Adrenal gland (tissue), 5 donors: Measurements from ENCODE around the gene TMEM63C.

Source experiments
- CTCF ChIP-seq, 6 experiments: fragments of 450-650 bp in 4 of 6; fragments of 200-600 bp in 2 of 6; sonication (generic) in 1 of 6; IDR thresholded peaks; 1 replicate in 5 of 6; 2 replicates in 1 of 6; pipeline versions ENCODE4 v1.5.1 to v1.8.0; 2016 to 2021; ENCODE audit warnings: antibody characterized with exemption in 6 of 6, mild to moderate bottlenecking in 2 of 6, moderate library complexity in 1 of 6
- POLR2A ChIP-seq, 2 donors: fragments of 450-650 bp; IDR thresholded peaks; one replicate each; pipeline ENCODE4 v1.6.1; 2017; ENCODE audit warnings: antibody characterized with exemption in 2 of 2, mild to moderate bottlenecking in 2 of 2, moderate library complexity in 1 of 2
- donor health status: DM: no; HTN: no; CAD: no.

- TF ChIP-seq CTCF (IDR thresholded peaks at IDR 0.05) (no peak), POLR2A (IDR thresholded peaks at IDR 0.05) (no peak)
These were observed 30.7 kb downstream of the TMEM63C start for GRCh38 chr14:77212097-77212870.
